ENCODE data around the gene TMEM87B. TPM values are rescaled to one million over a fixed set of nuclear protein-coding genes. Genes with fewer than 3 reads are reported as not detected.

Gene TMEM87B
- polyA plus RNA-seq, 1 donor from 2014 or later = 12.8 TPM

DNA sequence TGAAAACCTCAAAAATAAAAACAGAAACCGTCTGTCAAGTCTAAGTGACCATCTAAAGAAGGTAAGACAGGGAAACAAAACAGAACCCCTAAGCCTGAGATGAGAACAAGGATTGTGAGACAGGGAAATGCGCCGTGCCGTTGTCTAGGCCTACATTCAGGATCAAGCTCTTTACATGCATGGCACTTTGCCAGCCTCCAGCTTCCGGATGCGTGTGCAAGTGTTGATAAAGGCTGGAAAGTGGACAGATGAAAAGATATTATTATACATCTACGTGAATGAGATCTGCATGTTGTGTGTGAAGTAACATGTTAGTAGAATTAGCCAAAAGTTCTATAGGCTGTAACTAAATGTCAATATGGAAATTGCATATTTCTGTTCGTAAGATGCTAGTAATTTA lies 28.6 kb upstream of the TMEM87B start:
- Histone ChIP-seq H3K36me3 (ENCODE audit: insufficient read depth, low read length) (no peaks in the 10 kb centered on the region), H3K27ac (ENCODE audit: low read length) (no peak overlapping the region), H3F3A (ENCODE audit: insufficient read depth, low read length, poor library complexity, severe bottlenecking) (no peaks in the 10 kb centered on the region), H3K4me3 (ENCODE audit: low read length) (no peak overlapping the region), H4K20me1 (ENCODE audit: insufficient read depth) (no peaks in the 10 kb centered on the region), H3K79me2 (replicated peaks; ENCODE audit: insufficient read depth, low read length) (no peaks in the 10 kb centered on the region), H3K27me3 (ENCODE audit: insufficient read depth, low read depth, low read length) (no peaks in the 10 kb centered on the region), H3K9me2 (ENCODE audit: insufficient read depth, low read length) (no peaks in the 10 kb centered on the region), H3K9ac (ENCODE audit: low read length) (no peak overlapping the region), H2AFZ (ENCODE audit: low read depth, low read length) (no peak overlapping the region), H3K9me3 (ENCODE audit: low read length) (no peaks in the 10 kb centered on the region), H3K4me2 (ENCODE audit: low read length) (no peak overlapping the region)
- TF ChIP-seq SMC3 (conservative IDR thresholded peaks at IDR 0.05; ENCODE audit: poor library complexity) (no peak), TAF1 (IDR thresholded peaks at IDR 0.05; ENCODE audit: low read depth) (no peak), POLR2AphosphoS5 (IDR thresholded peaks at IDR 0.05) (no peak), EZH2 (IDR thresholded peaks at IDR 0.05; ENCODE audit: borderline replicate concordance, insufficient read depth, low read length, poor library complexity, severe bottlenecking) (no peak), EP300 (conservative IDR thresholded peaks at IDR 0.05; ENCODE audit: poor library complexity, severe bottlenecking) (no peak), MXI1 (conservative IDR thresholded peaks at IDR 0.05; ENCODE audit: poor library complexity, severe bottlenecking) (no peak), RAD21 (conservative IDR thresholded peaks at IDR 0.05) (no peak)
- TF ChIP-seq, protein P1, sequence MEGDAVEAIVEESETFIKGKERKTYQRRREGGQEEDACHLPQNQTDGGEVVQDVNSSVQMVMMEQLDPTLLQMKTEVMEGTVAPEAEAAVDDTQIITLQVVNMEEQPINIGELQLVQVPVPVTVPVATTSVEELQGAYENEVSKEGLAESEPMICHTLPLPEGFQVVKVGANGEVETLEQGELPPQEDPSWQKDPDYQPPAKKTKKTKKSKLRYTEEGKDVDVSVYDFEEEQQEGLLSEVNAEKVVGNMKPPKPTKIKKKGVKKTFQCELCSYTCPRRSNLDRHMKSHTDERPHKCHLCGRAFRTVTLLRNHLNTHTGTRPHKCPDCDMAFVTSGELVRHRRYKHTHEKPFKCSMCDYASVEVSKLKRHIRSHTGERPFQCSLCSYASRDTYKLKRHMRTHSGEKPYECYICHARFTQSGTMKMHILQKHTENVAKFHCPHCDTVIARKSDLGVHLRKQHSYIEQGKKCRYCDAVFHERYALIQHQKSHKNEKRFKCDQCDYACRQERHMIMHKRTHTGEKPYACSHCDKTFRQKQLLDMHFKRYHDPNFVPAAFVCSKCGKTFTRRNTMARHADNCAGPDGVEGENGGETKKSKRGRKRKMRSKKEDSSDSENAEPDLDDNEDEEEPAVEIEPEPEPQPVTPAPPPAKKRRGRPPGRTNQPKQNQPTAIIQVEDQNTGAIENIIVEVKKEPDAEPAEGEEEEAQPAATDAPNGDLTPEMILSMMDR (IDR thresholded peaks at IDR 0.05; ENCODE audit: poor library complexity, severe bottlenecking) = no peak
- TF ChIP-seq, protein P2, sequence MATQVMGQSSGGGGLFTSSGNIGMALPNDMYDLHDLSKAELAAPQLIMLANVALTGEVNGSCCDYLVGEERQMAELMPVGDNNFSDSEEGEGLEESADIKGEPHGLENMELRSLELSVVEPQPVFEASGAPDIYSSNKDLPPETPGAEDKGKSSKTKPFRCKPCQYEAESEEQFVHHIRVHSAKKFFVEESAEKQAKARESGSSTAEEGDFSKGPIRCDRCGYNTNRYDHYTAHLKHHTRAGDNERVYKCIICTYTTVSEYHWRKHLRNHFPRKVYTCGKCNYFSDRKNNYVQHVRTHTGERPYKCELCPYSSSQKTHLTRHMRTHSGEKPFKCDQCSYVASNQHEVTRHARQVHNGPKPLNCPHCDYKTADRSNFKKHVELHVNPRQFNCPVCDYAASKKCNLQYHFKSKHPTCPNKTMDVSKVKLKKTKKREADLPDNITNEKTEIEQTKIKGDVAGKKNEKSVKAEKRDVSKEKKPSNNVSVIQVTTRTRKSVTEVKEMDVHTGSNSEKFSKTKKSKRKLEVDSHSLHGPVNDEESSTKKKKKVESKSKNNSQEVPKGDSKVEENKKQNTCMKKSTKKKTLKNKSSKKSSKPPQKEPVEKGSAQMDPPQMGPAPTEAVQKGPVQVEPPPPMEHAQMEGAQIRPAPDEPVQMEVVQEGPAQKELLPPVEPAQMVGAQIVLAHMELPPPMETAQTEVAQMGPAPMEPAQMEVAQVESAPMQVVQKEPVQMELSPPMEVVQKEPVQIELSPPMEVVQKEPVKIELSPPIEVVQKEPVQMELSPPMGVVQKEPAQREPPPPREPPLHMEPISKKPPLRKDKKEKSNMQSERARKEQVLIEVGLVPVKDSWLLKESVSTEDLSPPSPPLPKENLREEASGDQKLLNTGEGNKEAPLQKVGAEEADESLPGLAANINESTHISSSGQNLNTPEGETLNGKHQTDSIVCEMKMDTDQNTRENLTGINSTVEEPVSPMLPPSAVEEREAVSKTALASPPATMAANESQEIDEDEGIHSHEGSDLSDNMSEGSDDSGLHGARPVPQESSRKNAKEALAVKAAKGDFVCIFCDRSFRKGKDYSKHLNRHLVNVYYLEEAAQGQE (IDR thresholded peaks at IDR 0.05; ENCODE audit: borderline replicate concordance) = no peak

DNA sequence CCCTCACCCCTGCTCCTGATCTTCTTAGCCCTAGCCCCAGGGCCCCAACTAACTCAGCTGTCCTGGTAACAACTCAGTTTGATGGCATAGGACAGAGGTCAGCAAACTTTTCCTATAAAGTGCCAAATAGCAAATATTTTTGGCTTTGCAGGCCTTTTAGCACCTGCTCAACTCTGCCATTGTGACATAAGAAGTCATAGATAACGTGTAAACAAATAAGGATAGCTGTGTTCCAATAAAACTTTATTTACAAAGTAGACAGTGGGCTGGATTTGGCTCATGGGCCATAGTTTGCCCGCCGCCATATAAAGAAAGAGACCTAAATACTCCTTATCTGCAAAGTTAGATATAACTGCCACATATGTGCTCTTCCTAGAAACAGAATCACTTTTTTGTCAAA lies 27.3 kb upstream of the TMEM87B start:
- Histone ChIP-seq H3K27ac (ENCODE audit: low read length) (no peak overlapping the region), H3F3A (ENCODE audit: insufficient read depth, low read length, poor library complexity, severe bottlenecking) (no peaks in the 10 kb centered on the region), H2AFZ (ENCODE audit: low read depth, low read length) (no peak overlapping the region), H3K27me3 (ENCODE audit: insufficient read depth, low read depth, low read length) (no peaks in the 10 kb centered on the region), H3K9ac (ENCODE audit: low read length) (no peak overlapping the region), H3K4me2 (ENCODE audit: low read length) (no peak overlapping the region), H4K20me1 (ENCODE audit: insufficient read depth) (no peaks in the 10 kb centered on the region), H3K9me3 (ENCODE audit: low read length) (no peaks in the 10 kb centered on the region), H3K4me3 (ENCODE audit: low read length) (no peak overlapping the region), H3K36me3 (ENCODE audit: insufficient read depth, low read length) (no peaks in the 10 kb centered on the region), H3K9me2 (ENCODE audit: insufficient read depth, low read length) (no peaks in the 10 kb centered on the region), H3K79me2 (replicated peaks; ENCODE audit: insufficient read depth, low read length) (no peaks in the 10 kb centered on the region)
- TF ChIP-seq, protein P2 (IDR thresholded peaks at IDR 0.05; ENCODE audit: borderline replicate concordance) = no peak

All from neural cell (in vitro differentiated cells).